Hippocampal formation (tissue), 2 donors: ENCODE measurements around the gene FANCD2.
"Not testable (repeated sequence)": the region's sequence is repeated elsewhere in the genome, so short reads cannot be mapped to it uniquely, and the experiment has no call there.

Source experiments
- DNase-seq, 2 donors: peaks; one replicate each; lab custom pipeline; 2025; lab: John Stamatoyannopoulos, UW

FANCD2 gene

DNA sequence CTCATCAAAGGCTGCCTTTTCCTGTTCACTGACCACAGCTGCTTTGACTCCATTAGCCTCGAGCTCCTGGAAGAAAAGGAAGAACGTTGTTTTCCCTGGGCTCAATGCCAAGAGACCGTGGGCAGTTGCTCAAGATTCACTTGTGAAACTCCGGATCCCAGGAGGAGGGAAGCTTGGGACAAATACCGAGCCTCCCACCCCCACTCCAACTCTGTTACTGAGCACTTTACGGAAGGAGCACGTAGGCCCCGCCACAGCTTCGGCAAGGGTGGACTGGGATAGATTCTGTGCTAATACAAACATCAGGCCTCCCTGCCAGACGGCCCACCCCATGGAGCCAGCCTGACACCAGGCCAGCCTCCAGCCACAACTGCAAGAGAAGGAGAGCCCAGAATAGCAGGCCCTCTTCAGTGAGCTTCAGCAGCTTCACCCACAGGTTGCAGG lies 10.8 kb upstream of the FANCD2 start:
- DNase-seq = peak; percentile 47 to 55

- no peak for DNase-seq
Observed at GRCh38 chr3:10017636-10018292, 8.5 kb upstream of the FANCD2 start.

- DNase-seq = not testable (repeated sequence)
Observed at GRCh38 chr3:10018806-10019205, 7.4 kb upstream of the FANCD2 start.

- DNase-seq = no peak
Observed at GRCh38 chr3:10019326-10019725, 6.9 kb upstream of the FANCD2 start.

- DNase-seq = no peak
Observed at GRCh38 chr3:10021856-10022775, 4.1 kb upstream of the FANCD2 start.

- DNase-seq = no peak
Observed at GRCh38 chr3:10023587-10024310, 2.5 kb upstream of the FANCD2 start.

DNA sequence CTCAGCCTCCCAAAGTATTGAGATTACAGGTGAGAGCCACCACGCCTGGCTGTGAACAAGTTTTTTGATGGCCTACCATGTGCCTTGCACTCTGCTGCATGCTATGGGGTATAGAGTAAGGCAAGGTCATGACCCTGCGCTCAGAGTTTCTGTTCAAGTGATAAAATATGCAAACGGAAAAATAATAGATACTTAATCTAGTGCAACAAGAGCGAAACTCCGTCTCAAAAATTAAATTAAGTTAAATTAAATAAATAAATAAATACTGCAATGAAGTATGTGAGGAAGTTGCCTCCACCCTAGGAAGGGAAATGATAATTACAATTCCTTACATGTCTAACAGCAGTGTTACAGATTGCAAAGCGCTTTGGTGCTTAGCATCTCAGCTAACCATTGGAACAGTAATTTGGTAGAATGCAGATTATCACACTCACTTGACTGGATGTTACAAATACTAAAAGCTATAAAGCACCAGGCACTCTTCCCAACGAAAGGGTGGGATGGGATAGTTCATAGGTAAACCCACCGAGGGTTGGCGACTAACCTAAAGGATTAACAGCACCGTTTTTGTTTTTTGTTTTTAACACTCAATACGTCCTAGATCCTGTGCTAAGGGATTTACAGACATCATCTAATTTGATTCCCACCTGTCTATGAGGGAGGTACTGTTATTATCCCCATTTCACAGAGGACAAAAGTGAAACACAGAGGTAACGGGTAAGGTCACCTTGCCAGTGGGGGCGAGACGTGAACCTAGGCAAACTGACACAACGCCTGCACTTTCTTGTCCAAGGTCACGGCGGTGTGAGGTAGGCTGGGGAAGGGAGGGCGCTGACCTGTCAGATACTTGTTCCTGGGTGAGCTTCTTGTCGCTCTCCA lies 793 bp upstream of the FANCD2 start:
- DNase-seq = no peak

DNA sequence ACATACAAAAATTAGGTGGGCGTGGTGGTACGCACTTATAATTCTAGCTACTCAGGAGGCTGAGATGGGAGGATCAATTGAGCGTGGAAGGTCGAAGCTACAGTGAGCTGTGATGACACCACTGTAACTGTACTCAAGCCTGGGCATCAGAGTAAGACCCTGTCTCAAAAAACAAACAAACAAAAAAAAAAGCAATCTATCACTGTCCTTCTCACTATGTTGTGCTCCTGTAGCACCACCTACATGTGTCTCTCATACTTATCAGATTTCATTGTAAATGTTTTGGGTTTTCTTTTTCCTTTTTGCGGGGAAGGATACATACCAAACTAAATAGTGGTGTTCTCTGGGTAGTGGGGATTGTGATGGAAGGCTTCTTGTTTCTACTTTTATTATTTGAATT lies 14.8 kb downstream of the FANCD2 start:
- no peak for DNase-seq

DNA sequence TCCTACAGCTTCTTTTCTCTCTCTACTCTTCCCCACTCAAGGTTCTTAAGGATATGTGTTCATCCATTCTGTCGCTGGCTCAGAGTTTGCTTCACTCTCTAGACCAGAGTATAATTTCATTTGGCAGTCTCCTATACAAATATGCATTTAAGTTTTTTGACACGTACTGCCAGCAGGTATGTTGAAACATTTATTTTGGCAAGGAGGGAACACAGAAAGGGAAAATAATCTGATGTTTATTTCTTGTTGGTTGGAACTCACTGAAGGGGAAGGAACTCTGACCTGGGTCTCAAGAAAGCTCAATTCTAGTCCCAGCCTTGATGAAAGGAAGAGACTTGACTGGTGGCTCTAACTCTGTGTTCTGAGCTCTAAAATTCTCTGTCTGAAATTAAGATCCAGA lies 21.6 kb downstream of the FANCD2 start:
- no peak for DNase-seq

DNA sequence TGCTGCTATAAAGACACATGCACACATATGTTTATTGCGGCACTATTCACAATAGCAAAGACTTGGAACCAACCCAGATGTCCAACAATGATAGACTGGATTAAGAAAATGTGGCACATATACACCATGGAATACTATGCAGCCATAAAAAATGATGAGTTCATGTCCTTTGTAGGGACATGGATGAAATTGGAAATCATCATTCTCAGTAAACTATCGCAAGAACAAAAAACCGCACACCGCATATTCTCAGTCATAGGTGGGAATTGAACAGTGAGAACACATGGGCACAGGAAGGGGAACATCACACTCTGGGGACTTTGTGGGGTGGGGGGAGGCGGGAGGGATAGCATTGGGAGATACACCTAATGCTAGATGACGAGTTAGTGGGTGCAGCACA lies 26.8 kb downstream of the FANCD2 start:
- DNase-seq = not testable (repeated sequence)

DNA sequence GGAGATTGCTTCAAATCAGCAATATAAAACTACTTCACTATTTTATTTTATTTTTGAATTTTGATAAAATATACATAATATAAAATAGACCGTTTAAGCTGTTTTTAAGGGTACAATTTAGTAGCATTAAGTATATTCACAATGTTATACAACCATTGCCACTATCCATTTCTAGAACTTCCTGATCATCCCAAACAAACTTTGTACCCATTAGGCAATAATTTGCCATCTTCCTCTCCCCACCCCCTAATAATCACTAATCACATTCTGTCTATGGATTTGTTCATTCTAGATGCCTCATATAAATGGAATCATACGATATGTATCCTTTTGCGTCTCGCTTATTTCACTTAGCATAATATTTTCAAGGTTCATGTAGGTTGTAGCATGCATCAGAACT lies 28.9 kb downstream of the FANCD2 start:
- DNase-seq = no peak

GRCh38 chr3:10070077-10070476 lies 43.8 kb downstream of the FANCD2 start:
- not testable (repeated sequence) for DNase-seq

DNA sequence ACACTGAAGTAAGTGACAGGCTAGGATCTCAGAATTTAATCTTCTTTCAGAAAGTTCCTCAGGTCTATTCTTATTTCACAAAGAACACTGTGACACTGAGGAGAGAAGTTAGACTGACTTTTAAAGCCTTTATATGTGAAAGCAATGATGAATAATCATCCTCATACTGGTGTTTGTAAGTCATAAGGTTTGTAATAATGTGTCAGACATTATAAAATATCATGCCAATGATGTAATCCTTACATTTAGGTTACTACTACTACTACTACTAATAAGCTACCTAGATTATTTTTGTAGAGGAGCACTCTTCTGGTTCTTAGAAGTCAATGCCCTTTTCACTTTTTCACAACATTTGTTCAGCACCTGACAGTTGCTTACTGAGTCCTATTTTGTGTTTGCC lies 48.4 kb downstream of the FANCD2 start:
- no peak for DNase-seq

- no peak for DNase-seq
Observed at GRCh38 chr3:10081871-10082270, 55.6 kb downstream of the FANCD2 start.

DNA sequence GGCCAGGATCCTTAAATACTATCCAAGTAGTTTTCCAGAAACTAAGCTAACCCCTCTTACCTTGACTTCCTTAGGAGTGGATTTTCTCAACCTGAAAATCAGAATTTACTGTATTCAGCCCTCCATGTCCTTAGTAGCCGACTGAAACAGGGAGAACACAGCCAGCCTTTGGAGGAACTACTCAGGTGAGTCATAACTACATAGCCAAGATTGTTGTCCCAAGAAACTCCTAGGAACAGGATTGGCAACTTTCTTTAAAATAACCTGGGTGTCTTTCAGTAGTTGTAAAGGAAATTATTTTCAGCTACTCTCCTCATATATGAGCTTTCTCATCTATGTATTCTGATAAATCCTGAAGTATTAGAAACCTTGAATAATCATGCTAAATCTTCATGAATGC lies 59.5 kb downstream of the FANCD2 start:
- DNase-seq = no peak

- DNase-seq = no peak
Observed at GRCh38 chr3:10088256-10088655, 62.0 kb downstream of the FANCD2 start.

GRCh38 chr3:10090179-10090578 lies 63.9 kb downstream of the FANCD2 start:
- no peak for DNase-seq

DNA sequence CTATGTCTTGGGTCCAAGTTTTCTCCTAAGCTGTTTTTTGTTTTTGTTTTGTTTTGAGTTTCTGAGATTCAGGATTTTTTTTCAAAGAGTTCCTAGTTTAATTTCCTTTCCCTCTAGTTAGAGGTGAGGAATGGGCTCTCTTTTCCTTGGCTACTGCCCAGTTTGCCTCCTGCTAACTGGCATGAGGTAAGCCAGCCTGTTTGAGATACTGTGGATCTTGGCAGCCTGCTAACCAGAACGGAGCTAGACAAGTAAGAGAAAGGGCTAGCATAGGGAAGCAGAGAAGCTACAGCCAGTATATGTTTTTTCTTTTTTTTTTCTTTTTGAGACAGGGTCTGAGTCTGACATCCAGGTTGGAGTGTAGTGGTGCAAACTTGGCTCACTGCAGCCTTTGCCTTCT lies 64.5 kb downstream of the FANCD2 start:
- DNase-seq = not testable (repeated sequence)

DNA sequence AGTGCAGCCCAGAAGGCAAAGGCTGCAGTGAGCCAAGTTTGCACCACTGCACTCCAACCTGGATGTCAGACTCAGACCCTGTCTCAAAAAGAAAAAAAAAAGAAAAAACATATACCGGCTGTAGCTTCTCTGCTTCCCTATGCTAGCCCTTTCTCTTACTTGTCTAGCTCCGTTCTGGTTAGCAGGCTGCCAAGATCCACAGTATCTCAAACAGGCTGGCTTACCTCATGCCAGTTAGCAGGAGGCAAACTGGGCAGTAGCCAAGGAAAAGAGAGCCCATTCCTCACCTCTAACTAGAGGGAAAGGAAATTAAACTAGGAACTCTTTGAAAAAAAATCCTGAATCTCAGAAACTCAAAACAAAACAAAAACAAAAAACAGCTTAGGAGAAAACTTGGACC lies 65.2 kb downstream of the FANCD2 start:
- DNase-seq = not testable (repeated sequence)

GRCh38 chr3:10093678-10094077 lies 67.4 kb downstream of the FANCD2 start:
- no peak for DNase-seq

DNA sequence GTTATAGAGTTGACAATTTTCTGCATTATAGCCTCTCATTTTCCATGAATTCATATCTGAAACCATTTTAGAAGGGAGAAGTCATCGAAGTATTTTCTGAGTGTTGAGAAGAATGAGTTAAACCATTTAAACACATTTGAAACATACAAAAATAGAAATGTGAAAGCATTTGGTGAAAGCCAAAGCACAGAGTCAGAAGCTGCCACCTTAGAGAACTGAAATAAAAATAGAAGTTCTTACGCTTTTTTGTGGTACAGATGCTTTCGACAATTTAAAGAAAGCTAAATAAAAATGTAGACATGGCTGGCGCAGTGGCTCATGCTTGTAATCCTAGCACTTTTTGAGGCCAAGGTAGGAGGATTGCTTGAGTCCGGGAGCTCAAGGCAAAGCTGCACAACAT lies 72.8 kb downstream of the FANCD2 start:
- peak in 1 of 2 donors; percentile 33 for DNase-seq

DNA sequence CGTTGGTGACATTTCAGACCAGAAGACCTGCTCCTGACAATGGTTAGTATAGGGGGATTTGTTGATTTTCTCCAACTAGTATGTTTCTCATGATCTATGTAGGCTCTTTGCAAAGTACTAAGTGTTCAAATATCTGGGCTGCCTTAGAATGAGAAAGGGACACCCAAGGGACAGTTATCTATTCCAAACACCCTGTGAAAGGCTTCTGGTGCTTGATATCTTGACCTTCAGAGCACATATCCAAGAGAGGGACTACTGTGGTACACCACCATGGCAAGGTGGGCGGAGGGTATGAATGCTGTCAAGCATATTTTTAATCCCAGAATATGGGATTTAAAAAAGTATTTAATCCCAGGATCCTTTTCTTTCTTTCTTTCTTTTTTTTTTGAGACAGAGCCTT lies 80.7 kb downstream of the FANCD2 start:
- DNase-seq = no peak
